NCI-H526 (cell line): ENCODE data around the gene TRIM7.
"Not testable (repeated sequence)": the region's sequence is repeated elsewhere in the genome, so short reads cannot be mapped to it uniquely, and the experiment has no call there.

Experiments
- DNase-seq, 2 experiments: peaks; one replicate each; lab custom pipeline; 2025; lab: John Stamatoyannopoulos, UW

The TRIM7 gene

GRCh38 chr5:181212934-181213333, 7.9 kb upstream of the TRIM7 start:
- no peak for DNase-seq

- DNase-seq = no peak
These were observed 7.1 kb upstream of the TRIM7 start for GRCh38 chr5:181212080-181212479.

- DNase-seq = no peak
These were observed 6.2 kb upstream of the TRIM7 start for GRCh38 chr5:181211208-181211607.

- DNase-seq = not testable (repeated sequence)
These were observed 5.7 kb upstream of the TRIM7 start for GRCh38 chr5:181210698-181211097.

- not testable (repeated sequence) for DNase-seq
These were observed 5.2 kb upstream of the TRIM7 start for GRCh38 chr5:181210148-181210547.

GRCh38 chr5:181209006-181209405, 4.0 kb upstream of the TRIM7 start:
- DNase-seq = not testable (repeated sequence)

GRCh38 chr5:181207960-181208253, 2.9 kb upstream of the TRIM7 start:
- no peak for DNase-seq

GRCh38 chr5:181207214-181207959, 2.4 kb upstream of the TRIM7 start:
- no peak for DNase-seq

GRCh38 chr5:181205761-181206649, 1.0 kb upstream of the TRIM7 start:
- no peak for DNase-seq

- no peak for DNase-seq
These were observed 727 bp downstream of the TRIM7 start for GRCh38 chr5:181204113-181204825.

GRCh38 chr5:181203777-181204112, 1.3 kb downstream of the TRIM7 start:
- no peak for DNase-seq

- DNase-seq = no peak
These were observed 1.8 kb downstream of the TRIM7 start for GRCh38 chr5:181203093-181203711.

GRCh38 chr5:181200816-181201215, 4.2 kb downstream of the TRIM7 start:
- DNase-seq = no peak

GRCh38 chr5:181199881-181200638, 4.9 kb downstream of the TRIM7 start:
- no peak for DNase-seq

- DNase-seq = no peak
These were observed 6.0 kb downstream of the TRIM7 start for GRCh38 chr5:181198905-181199519.

GRCh38 chr5:181198106-181198685, 6.8 kb downstream of the TRIM7 start:
- no peak for DNase-seq

- no peak for DNase-seq
These were observed 7.6 kb downstream of the TRIM7 start for GRCh38 chr5:181197326-181197951.

- no peak for DNase-seq
These were observed 9.7 kb downstream of the TRIM7 start for GRCh38 chr5:181195249-181195761.

- DNase-seq = no peak
These were observed 10.3 kb downstream of the TRIM7 start for GRCh38 chr5:181194489-181195248.
